Stimulated activated CD8-positive, alpha-beta memory T cell treated with anti-CD3 and anti-CD28 coated beads, Interleukin-2, amount 100 ng/mL, for 1 hour (primary cell): ENCODE measurements around the gene FGF8.
"Not testable (repeated sequence)": the region's sequence is repeated elsewhere in the genome, so short reads cannot be mapped to it uniquely, and the experiment has no call there.

ENCODE experiments used
- DNase-seq, 2 donors: peaks; one replicate each; pipeline ENCODE4 v3.0.0-alpha.2; 2020; ENCODE audit warnings: low read depth in 2 of 2

The FGF8 gene, protein sequence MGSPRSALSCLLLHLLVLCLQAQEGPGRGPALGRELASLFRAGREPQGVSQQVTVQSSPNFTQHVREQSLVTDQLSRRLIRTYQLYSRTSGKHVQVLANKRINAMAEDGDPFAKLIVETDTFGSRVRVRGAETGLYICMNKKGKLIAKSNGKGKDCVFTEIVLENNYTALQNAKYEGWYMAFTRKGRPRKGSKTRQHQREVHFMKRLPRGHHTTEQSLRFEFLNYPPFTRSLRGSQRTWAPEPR

DNA sequence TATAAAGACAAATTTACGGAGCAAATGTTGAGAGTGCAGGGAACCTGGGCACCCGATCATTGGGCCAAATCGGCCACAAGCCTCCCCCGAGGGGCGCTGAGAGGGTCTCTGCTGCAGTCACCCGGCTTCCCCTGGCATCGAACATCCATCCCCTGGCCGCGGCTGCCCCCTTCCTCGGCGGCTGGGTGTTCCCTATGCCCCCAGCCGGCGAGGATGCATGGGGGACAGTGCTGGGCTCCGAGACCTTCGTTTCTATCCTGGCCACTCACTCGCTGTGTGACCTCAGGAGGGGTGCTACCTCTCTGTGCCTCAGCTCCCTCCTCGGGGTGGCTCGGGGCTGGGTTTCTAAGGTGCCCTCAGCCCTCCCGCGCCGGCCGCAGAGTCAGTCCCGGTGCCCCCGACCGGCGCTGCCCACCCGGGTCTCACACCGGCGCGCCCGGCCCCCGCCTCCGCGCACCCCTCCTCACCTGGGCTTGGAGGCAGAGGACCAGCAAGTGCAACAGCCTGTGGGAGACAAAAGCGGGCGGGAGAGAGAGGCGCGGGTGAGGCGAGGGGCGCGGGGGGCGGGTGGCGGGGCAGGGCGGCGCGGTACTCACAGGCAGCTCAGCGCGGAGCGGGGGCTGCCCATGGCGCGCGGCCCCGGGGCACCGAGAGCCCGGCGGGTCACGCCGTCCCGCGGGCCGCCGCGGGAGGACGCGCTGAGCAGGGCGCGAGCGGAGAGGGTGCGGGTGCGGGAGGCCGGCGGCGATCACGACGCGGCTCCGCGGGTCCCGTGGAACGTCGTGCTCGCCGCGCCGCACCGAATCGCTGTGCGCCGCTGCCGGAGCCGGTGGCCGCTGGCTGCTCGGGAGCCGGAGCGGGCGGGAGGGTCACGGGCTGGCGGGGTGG is at the start of gene FGF8:
FGF8 (minus strand) TSS at position 842 of the 888 bp plus-strand sequence; CDS start at position 628, 214 bp downstream.
- no peak for DNase-seq

DNA sequence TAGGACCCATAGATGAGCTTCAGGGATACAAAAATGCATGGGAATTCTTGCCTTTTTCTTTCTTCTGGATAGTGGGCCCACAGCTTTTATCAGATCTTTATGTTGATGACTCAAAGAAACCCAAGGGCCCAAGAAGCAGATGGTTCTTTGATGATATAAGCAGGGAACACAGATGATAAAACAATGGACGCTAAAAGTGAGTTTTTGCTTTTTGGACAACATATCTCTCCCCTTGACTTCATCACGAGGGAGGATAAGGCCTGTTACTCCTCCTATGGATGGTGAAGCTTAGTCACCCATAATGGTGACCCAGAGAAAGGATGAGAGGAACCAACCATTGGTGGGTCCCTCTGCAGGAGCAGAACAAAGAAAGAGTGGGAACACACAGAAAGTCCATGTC is 48.8 kb upstream of the FGF8 start:
- DNase-seq: no peak

DNA sequence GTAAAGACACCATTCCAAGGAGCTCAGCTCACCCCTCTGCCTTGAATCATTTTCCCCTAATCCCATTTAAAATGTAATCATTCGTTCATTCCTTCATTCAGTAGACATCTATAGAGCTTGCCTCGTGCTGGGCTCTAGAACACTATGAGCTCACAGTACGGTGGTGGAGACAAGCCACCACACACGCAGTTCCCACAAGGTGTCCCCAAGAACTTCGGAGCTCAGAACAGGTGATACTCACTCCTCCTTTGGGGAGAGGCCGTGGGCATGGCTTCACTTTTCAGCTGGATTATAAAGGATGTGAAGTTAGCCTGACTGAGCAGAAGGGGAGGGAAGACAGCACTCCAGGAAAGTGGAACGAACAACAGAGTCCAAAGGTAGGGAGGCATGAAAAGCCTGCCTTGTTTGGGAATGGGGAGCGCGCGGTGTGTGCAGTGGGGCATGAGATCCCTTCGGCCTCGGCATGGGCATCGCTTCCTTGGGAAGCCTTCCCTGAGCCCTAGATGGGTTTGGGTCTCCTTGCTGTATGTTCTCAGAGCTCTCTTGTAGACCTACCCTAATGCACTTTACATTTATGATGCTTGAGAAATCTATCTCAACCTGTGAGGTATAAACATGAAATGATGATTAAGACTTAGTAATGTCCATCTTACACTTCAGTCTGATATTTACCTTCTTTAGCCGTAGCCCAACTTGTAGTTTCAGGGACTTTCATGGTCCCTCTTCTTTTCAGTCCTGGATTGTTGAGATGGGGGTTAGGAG is 43.1 kb upstream of the FGF8 start:
- no peak for DNase-seq

DNA sequence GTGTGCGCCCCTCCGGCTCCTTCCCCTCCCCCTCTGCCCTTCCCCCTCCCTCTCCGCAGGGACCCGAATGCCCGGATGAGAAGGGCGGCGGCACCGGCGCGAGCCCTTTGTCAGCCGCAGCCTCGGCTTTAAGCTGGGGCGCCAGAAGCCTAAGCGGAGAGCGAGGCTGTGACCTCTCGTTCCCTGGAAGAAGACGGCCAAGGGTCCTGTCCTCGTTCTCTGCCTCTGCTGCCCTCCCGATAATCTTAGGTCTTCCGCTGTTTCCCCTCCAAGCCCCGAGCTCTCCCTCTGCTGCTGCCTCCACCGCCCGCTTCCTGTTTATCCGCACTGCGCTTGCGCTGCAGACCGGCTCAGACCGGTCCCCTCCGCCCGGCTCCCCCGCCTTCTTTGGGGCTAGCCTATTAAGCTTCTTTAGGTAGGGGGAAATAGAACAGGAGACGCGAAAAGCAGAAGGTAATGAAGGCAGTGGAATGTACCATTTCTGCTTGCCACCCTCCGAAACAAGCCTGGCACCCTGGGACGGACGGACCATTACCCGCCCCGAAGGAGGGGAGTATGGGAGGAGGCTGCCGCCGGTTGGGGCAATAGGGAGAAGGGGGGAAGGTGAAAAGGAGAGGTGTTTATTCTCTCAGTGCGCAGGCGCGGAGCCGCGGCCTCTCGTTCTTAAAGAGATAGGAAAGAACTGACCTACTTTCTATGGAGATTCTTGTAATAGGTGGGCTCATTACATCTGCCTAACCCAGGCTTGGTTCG is 42.4 kb upstream of the FGF8 start, which contains the start of gene OGA:
OGA (minus strand) TSS at position 326 of the 753 bp plus-strand sequence. CDS start 422 bp downstream, outside the sequence.
- DNase-seq: peak; percentile 92 to 96

DNA sequence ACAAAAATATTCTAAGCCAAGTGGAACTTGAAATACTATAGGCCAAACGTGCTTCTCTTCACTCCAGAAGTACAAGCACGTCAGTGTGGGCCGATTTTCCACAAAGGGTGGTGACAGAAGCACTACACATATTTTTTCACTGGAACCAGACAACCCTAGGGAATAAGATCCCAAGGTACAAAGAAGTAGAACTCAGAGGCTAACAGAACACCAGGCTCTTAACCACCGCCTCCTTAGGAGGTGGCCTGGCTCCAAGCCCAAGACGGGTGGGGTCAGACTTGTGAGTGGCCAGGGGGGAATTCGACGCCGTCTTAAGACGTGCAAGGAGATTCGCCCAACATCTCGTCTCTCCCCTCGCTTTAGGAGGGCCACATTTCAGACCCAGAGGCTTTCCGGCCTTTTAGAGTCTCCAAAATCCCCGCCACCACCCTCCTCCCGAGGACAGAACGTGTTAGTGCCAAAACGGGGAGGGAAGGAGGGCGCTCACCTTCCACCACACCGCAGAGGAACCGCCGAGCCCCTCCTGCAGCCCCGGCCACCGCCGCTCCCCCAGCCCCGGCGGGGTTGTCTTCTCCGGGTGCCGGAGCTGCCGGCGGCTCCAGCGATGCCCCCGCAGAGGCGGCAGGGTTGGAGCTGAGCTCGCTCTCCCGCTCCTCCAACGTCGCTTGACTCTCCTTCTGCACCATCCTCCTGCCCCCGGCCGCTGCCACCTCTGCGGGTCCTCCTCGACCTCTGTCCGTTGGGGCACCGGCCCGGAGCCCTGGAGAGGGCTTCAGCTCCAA is 41.6 kb upstream of the FGF8 start:
- DNase-seq: no peak

DNA sequence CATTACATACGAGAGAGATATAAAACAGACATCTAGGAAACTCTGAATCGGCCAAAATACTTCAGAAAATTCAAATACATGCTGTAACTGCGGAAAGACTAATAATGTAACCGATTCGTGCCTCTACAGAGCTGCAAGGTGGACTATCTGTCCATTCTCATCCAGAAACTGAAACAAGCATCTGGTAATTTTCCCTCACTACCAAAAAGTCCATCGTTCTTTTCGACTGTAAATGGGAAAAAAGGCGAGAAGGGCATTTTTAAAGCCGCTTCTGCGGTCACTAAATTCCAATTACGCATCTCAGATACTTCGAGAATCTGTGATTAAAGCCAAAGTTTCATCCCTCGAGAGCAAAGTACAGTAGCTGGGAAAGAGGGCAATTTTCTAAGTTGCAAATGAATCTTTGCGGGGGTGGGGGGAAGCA is 41.0 kb upstream of the FGF8 start:
- no peak for DNase-seq

DNA sequence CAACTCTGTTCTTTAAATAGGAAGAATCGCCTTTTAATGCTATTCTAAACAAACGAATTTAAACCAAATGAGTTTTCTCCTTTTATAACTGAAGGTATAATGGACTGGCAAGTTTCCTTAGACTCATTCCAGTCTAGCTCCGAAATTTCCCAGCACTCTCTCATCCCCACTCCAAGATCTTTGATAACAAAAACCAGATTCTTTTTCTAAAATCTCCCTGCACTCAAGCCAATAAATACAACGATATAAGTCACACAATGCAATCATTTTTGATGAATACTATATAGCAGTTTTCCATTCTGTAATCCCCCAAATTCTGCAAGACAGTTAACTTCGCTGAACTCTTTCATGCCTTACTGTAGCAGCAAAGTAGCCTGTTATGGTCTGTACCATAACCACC is 40.5 kb upstream of the FGF8 start:
- DNase-seq: no peak

DNA sequence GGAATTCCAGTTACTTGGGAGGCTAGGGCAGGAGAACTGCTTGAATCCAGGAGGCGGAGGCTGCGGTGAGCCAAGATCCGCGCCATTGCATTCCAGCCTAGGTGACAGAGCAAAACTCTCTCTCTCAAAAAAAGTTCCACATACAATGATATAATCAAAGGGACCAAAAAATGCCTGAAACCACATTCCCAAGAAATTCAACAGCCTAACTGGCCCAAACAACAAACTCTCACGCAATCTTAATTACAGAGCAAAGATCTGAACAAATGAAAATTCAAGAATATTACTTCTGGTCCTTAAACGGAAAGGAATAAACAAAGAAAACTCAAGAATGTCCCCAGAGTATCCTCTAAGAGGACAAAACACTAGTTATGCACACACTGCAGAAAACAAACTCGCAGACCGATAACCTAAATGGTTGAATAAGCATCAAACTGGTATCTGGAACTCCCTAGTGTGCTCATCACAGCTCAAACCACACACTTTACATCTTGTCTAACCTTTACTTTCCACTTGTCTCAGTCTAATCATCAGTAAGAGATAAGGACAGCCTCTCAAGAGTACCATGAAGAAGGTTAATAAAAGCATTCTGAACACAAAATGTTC is 38.7 kb upstream of the FGF8 start:
- no peak for DNase-seq

DNA sequence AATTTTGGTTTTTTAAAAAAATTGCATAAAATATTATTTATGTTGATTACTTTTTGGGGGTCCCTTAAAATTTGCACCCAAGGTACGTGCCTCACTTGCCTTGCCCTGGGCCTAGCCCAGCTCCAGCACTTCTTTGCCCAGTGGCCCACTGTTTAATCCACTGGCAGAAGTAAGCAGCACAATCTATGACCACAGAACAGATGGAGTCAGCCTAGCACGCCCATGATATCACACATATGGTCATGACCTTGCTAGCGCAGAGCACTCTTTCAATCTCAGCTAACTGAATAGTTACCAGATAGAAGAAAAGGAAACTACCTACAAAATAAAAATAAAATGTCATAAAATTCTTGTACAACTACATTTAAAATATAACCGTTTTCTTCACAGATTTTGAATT is 36.7 kb upstream of the FGF8 start:
- DNase-seq: no peak

DNA sequence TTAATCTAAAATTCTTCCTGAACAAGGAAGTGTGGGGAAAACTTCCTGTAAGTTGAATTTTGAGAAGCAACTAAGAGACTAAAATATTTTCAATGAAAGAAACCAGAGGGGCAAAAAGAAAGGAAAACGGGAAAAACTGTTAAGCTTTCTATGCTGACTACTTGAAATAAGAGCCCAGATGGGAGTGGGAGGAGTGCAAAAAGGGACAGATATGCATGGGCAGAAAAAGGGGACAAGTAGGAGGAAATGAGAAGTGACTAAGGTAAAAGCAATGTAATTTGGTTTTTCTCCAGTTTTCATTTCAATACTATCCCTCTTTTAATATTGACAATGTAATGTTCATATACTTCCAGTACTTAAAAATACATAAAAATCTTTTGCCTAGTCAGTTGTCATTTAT is 31.2 kb upstream of the FGF8 start:
- no peak for DNase-seq

DNA sequence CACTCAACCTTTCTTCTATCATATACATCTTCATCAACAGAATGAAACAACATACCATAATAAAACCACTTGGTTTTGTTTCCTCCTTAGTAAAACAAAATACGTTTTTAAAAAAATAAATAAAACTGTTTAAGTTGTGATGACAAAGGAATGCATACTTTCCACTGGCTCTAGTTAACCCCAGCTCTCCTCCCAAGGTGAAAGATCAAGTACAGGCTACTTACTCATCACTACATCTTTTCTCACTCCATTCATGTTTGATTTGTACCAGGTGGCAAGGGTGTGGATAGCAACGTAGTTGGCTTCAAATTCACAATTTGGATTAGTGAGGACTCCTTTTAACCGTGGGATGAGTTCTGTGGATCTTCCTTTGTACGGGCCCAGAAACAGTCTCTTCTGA is 27.6 kb upstream of the FGF8 start:
- no peak for DNase-seq

DNA sequence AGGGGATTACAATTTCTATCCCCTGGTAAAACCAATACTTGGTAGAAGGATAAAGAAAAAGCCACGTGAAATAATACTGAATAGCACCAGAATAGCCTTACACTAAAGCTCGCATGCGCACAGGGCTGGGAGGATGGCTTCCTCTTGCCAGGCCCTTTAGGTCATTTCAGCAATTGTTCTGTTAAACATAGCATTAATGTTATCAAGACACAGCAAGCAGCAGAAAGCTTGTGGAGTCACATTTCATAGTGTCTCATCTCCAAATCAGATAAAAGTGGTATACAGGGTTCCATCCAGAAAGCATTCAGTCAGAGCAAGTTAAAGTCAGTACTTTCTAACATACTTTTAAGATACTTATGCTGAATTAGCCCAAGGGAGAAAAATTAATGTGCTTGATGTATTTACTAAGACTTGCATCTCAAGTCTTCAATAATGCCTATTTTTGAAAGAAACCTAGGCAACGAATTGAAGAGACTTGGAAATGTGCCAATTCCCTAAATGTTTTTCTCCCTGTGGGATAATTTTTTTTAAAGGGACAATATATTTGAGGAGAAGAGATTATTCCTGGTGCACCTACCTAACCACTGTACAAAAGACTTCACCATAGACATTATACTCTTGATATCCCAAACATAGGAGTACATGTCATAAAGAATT is 21.6 kb upstream of the FGF8 start:
- DNase-seq: no peak

DNA sequence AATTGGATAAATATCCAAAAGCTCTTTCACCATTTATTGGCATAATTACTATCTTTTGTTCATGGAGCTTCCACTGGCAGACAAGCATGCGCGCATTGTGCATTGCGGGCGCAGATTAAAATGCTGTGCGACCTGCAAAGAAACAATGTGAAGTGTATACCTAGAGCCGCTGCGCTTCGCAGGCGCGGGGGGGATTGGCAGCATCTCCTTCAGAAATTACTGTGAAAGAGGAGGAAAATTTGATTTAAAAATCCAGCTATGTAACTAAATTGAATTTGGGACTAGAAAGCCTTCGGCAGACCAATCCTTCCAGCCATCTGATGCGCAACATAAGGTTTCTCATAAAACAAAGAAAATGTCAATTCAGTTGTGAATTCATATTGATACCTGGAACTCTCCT is 17.6 kb upstream of the FGF8 start:
- DNase-seq: no peak

DNA sequence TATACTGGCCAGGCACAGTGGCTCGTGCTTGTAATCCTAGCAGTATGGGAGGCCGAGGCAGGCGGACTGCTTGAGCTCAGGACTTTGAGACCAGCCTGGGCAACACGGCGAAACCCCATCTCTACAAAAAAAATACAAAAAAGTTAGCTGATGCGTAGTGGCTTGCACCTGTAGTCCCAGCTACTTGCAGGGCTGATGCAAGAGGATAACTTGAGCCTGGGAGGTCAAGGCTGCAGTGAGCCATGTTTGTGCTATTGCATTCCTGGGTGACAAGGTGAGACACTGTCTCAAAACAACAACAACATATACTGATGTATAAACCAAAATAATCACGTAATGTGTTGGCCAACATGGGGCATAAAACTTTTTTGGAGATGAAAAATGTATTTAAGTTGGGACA is 13.8 kb upstream of the FGF8 start:
- DNase-seq: no peak

DNA sequence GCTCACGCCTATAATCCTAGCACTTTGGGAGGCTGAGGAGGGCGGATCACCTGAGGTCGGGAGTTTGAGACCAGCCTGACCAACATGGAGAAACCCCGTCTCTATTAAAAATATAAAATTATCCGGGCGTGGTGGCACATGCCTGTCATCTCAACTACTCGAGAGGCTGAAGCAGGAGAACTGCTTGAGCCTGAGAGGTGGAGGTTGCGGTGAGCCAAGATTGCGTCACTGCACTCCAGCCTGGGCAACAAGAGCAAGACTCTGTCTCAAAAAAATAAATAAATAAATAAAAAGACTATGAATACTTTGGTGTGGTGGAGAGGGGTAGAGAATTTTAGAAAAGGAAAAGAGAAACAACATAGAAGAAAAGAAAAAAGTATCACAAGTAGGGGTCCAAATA is 13.3 kb upstream of the FGF8 start:
- DNase-seq: not testable (repeated sequence)

DNA sequence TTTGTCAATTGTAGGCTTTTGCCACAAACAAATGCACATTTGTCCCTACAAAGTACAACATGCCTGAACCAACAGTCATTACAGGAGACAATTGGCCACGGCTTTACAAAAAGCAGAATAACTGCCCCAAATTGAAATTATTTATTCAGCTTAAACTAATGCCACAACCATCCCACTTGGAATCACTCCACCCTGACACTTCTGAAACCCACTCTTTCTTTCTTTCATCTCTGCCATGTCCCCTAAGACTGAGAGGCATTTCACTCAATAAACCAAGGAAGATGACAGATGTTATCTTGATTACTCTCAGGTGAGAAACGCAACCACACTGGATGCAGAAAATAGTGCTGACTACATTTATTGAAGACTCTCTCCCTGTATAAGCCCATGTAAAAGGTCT is 9.9 kb upstream of the FGF8 start:
- DNase-seq: no peak

DNA sequence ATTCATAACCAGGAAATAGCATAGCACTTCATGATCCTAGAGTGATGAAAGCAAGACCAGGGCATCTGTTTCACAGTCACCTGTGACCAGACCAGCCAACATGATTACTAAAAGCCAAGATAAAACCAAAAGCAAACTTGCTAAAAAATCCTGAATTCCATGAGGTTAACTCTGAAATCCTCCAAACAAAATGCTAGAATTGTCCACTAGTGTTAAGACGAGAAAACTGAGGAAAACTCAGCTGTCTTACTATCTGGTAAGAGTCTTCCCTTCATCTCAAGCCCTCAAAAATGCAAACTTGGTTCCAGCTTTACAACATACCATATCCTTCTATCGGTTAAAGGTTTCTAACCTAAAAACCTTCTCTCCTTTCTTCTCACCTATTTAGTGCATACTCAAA is 8.6 kb upstream of the FGF8 start:
- DNase-seq: no peak

DNA sequence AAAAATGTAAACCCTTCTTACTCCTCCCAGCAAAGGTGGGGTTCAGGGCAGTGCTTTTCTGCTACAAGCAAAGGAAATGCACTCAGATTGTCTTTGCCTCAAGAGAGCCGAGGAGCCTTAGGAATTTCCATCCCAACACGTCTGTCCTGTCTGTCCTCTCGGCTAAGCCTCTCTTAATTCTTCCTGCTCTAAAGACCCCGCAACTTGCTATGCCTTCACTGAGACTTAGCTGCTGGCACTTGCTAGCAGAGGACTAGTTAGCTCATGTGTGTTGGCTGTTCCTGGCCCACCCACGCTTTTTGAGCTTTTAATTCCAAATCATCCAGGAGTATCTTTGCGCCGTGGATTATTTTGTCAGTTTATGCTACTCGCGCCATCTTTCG is 7.8 kb upstream of the FGF8 start:
- no peak for DNase-seq

DNA sequence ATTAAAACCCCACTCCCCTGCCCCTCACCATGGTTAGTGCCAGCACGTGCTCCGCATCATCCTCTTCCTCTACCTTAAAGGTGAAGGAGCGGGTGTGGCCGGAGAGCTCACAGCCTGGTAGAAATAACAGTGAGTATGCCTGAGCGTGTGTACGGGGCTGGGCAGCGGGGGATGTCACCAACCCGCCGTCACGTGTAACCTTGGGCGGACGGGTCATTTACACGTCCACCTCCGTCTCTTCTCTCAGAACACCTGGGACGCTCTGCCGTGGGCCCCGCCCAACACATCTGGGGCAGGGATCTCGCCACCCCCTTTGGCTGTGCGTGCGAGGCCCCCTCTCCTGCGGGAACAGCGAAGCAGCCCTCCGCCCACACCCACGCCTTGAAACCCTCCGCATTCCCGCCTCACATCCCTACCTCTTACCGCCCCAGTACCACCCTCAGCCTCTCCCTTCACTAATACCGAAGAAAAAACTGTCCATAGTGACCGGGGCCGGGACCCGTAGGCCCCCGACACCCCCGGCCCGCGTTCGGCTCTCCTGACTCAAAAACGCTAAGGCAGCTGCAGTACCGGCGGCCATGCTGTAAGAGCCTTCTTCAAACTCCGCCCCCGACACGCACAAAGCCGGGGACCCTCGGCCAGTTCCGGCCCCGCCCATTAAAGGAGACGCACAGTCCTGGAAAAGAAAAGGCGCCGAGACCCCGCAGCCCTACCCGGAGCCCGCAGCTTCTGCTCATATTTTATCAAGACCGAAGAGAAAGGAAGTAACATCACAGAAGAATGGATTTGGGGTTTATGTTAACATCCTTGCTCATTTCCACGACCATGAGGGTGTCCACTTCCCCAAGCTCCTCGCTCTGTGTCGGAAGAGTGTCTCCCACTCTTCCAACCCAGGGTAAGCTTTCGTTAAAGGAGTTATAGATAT is 7.2 kb upstream of the FGF8 start, which contains the start of gene NPM3:
NPM3 (minus strand) TSS at position 636 of the 925 bp plus-strand sequence; CDS start at position 580, 56 bp downstream.
- peak; percentile 59 to 71 for DNase-seq
